Umbilical cord (tissue), 2 donors: ENCODE measurements around the gene AIG1. TPM values are rescaled to one million over a fixed set of nuclear protein-coding genes. Genes with fewer than 3 reads are reported as not detected.
"Not testable (repeated sequence)": the region's sequence is repeated elsewhere in the genome, so short reads cannot be mapped to it uniquely, and the experiment has no call there.

Experiments
- DNase-seq: peaks from one replicate; pipeline ENCODE4 v3.0.0-alpha.2; 2015; ENCODE audit warnings: low spot score
- total RNA-seq: library from RNA; depleted of rRNA; stranded (reverse); fragments of >200 nt; gene quantifications from one replicate; pipeline ENCODE4 v1.2.3, GENCODE V29; 2014; ENCODE audit warnings: low replicate concordance; ENCODE audit not compliant: insufficient read depth

AIG1 gene
- total RNA-seq, 1 donor from 2014 or later, result 14.2 TPM

DNA sequence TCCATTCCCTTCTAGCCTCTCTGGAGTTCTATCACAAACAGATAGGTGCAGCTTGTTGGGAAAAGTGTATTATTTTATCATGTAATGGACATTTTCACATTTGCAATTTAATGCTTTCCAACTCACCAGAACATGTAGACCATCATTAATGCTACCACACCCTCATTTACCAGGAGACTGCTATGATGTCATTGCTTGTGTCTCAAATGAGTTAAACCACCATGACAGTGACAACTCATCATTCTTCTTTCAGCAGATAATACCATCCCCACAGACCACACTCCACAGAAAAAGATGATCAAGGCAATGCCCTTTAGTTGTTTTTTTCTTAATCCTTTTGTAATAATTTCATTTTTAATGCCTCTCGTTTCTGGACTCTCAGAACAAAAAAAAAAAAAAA lies 168.7 kb downstream of the AIG1 start:
- DNase-seq, result no peak

DNA sequence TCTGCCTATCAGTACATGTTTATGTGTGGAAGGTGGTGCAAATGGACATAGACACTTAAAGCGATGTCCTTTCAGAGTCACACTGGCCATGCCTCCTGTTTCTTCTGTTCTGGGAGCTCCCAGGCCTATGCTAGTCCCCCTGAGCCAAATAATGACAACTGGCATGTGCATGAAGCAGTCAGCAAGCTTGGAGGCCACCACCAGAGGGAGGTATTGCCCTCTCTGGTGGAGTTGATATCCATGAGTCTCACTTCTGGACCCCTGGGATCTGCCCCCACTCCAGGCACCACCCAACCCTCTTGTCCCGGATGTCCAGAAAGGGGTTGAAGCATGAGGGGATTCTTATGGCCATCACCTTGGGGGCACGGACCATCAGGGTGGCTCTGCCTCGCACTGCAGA lies 172.2 kb downstream of the AIG1 start:
- no peak for DNase-seq

DNA sequence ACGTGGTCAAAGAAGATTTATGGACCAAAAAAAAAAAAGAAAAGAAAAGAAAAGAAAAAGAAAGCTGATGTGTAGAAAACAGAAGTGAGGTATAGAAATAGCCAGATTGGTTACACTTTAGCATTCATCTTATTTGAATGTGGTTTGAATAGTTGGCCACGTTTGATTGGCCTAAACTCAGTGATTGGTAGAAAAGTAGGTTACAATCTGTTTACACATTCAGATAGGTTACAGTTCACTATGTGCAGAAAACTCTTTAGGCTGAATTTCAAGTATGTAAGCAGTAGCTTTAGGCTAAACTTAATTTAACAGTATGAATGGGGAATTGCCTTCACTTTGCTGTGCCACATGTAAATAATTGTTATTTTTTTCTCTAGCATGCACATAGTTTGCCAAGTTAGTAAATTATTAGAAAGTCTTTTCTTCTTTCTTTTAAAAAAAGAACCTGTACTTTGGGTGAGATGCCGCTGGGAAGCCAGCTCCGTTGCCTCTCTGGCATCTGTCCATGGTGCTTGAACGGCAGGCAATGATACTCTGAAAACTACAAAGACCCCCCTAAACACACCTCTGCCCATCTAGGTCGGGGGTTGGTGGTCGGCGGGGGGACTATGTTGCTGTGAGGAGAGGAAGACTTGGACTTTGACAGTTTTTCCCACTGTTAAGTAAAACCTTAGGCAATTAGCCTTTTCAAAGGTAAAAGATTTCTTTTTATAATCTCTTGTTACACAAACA lies 173.0 kb downstream of the AIG1 start:
- no peak for DNase-seq

DNA sequence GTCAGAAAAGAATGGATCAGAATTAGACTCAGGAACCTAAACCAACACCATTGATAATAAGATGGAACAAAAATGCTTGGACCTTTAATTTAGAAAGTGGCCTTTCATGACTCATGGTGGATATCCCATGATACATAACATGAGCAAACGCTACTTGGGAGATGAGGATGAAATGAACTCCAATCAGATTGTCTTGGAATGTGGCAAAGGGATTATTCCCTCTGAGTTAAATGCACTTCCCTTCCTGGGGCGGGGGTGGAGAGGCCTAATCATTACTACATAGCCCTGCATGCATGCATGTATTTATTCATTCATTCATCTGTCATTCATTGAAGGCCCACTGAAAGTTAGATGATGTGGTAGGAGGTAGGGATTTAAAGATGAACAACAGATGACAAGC lies 174.0 kb downstream of the AIG1 start:
- DNase-seq, result no peak

DNA sequence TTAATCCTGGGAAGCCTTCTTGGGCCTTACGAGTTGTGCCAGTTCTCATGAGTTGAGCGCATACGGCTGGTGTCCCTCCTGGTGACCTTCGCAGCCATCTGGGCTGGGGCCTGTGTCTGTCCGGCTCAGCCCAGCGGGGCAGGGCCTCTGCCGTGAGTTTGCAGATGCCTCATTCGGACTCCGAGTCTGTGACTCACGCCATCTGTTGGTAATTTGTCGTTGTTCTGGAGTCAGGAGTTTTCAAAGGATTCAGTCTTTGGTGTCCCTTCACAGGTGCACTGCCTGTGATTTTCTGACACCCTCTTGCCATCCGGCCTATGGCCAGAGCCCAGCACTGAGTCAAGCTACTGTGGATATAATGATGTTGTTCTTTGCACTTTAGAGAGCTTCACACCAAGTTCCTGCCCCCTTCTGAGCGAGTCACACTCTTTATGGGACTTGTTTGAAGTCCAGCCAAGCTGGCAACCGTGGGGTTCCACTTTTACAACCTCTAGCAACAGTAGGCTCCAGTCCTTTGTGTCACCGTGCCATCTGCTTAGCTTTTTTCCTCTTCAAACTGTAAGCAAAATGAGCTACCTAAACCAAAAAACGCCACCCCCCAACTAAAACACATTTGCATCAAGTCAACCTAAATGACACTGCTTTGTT lies 175.6 kb downstream of the AIG1 start:
- no peak for DNase-seq

DNA sequence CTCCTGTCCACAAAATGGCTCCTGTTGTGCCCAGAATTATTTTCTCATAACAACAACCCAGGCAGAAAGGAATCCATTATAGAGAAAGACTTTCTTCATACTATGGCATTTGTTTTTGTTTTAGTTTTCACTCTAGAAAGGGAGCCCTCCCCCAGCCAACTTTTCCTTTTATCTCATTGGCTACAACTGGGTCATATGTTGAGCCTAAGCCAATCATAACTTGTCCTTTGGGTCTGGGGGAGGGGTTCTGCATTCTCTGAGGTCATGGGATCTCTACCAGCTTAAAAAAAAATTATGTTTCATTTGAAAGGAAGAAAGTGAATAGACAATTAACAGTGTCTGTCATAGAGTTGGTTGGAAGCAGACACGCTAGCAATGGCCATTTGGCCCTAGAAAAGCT lies 177.6 kb downstream of the AIG1 start:
- DNase-seq, result no peak

DNA sequence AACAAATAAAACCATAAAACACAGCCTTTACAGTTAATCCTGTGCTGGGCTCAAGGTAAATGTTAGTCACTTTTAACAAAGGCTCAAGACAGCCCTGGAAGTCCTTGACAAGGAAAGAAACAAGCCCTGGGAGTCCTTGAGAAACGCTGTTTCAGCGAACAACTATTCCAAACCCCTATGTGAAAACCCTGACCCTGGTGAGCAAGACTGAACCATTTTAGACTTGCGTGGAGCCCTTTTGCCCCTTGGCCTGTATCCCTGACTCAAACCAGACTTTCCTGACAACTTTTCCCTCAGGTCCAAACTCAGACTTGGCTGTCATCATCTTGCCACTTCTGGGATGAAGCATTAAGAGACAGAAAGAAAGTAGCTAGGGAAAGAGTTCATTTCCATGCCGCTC lies 180.4 kb downstream of the AIG1 start:
- no peak for DNase-seq

DNA sequence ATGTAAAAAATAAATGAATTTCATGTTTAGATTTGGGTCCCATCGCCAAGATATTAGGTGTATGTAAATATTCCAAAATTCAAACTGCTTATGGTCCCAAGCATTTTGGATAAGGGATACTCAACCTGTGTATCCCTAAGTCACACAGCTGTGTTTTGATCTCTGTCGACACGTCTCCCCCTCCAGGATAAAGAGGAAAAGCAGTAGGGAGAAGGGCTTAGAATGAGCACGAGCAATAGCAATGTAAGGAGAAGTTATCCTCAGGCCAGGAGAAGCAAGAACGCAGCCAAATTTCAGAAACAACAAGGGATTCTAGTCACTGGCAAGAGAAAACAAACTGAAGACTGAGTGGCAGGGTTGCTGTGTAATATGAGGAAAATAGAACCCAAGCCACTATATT lies 181.2 kb downstream of the AIG1 start:
- DNase-seq, result no peak

DNA sequence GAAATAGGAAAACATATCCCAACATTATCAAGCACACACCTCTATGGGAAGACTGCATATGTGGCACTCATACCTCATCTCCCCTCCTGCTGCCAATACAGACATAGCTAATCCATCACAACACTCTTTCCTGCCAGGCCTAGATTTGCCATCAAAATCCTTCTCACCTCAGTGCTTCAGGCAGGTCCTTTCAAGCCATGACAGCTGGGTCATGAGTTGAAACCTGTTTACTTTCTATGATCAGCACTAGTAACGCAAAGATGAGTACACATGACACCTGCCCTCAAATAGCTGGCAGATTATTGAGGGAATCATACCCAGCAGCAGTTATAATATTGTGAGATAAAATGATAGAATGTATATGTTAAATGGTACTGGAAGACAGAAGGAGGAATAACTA lies 183.1 kb downstream of the AIG1 start:
- no peak for DNase-seq

DNA sequence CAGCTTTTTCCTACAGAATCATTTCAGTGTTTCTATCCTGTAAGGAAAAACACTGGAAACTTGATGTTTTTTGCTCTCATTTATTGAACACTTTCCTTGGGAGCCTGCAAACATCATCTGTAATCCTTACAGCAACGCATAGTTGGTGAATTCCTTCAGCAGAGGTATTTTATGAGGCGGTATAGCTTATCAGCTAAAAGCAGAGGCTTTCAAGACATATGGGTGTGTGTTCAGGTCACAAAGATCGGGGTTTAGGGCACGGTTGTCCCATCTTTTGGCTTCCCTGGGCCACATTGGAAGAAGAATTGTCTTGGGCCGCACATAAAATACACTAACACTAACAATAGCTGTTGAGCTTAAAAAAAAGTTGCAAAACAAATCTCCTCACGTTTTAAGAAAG lies 185.0 kb downstream of the AIG1 start:
- DNase-seq, result no peak

DNA sequence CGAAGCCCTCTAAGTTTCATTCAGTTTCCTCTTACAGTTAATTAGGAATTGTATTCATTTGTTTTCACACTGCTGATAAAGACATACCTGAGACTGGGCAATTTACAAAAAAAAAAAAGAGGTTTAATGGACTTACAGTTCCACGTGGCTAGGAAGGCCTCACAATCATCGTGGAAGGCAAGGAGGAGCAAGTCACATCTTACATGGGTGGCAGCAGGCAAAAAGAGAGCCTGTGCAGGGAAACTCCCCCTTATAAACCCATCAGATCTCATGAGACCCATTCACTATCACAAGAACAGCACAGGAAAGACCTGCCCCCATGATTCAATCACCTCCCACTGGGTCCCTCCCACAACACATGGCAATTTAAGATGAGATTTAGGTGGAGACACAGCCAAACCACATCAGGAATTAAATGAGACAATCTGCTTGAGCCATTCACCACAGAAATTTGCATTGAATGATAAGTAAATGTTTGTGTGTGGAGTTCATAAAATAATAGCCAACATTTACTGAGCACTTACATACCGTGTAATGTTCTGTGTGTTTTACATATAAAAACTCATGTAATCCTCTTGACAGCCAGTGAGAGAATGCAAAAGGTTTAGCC lies 185.6 kb downstream of the AIG1 start:
- not testable (repeated sequence) for DNase-seq

DNA sequence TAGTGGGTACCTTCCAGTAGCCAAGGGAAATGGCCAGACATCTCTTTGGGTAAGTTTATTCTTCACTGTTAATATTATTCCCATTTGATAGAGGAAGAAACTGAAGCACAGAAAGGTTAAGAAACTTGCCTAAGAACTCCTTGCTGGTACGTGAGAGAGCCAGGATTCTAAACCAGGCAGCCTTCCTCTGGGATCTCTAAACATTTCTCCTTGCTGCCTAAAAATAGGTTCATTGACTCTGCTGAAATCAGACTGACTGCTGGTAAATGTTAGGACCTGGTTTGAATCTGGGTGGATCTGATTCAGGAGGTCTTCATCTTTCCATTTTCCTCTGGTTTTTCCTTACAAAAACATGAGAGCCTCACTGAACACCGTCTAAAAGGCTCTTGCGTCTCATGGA lies 186.9 kb downstream of the AIG1 start:
- DNase-seq, result no peak

DNA sequence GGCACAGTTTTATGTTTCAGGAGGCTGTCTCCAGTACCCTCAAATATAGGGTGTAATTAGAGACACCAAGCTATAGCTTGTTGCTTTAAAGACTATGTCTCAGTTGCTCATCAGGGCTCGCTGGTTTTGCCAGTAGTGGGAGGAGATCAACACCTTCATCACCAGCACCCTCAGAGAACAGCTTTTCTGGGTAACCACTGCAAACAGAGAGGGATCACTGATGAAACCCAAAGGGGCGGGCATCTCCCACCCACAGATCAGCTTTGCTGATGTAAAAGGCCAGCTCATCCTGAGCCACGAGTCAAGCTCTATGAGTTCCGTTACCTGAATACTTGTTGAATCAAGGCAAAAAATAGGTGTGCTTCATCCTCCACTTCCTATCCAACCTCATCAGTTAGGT lies 187.7 kb downstream of the AIG1 start:
- no peak for DNase-seq

DNA sequence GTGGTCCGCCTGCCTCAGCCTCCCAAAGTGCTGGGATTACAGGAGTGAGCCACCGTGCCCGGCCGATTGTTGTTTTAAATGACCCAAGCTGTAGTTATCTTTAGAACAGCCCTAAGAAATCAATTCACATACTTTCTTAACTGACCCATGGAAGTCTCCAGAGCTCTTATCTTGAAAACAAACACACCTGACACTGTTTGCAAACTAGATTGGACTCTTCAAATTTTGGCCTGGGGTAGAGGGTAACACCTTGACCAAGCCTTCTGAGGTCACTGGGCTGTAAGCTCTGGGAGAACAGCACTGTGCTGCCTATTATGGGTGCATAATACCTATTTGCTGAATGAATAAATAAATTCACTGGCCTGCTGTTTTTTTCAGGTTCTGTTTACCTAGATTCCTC lies 190.6 kb downstream of the AIG1 start:
- no peak for DNase-seq

DNA sequence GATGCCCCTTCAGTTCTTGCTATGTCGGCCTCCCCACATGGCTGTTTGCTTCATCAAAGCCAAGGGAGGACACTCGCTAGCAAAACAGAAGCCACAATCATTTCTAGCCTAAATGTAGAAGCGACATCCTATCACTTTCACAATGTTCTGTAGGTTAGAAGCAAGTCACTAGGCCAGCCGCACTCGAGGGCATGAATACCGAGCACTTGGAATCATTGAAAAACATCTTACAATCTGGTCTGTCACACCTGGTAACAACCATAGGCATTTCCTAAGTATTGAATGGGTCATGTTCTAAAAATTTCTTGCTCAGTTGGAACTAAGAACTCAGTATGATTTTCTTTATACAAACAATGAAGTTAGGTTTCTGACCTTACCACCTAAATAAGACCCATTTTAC lies 192.3 kb downstream of the AIG1 start:
- no peak for DNase-seq

DNA sequence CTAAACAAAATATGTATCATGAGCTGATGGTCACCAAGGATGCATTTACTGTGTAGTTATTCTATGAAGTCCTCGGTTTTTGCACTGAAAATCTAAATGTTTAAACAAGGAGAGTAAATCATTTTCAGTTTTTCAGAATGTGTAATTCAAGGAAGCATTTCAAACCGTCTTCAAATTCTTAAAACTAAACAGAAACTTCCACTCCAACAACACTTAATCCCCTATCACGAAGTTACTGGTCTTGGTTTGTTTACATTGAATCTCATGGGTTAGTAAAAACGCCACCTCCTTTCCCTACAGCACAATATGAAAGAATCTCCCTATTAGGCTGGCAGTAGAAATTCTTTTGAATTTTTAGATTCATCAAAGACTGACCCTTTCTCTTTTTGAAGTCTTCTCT lies 192.9 kb downstream of the AIG1 start:
- no peak for DNase-seq

DNA sequence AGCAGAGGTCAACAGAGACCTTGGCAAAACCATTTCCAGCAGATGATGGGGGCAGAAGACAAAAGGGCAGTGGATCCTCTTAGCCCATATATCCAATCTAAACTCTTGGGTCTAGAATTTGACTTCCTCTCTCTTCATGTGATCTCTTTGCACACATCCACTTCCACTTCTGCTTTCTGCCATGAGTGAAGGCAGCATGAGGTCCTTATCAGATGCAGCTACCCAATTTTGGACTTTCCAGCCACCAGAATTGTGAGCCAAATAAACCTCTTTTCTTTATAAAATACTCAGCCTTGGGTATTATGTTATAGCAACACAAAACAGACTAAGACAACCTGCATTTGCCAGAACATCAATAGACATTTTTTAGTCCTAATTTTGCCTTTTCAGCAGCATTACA lies 198.3 kb downstream of the AIG1 start:
- no peak for DNase-seq

DNA sequence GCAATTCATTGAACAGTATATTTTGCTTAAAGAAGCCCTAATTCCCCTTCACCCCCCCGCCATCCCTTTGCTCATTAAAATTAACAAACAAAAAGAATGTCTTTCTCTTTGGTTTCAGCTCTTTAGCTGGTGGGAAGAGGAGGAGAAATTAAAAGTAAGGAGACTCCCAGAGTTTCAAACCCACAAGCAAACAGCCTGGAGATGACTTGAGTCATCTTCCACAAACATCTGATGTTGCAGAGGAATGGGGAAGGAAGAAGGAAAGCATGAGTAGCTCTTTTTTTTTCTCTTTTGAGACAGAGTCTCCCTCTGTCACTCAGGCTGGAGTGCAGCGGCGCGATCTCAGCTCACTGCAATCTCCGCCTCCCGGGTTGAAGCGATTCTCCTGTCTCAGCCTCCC lies 200.2 kb downstream of the AIG1 start:
- DNase-seq, result no peak

DNA sequence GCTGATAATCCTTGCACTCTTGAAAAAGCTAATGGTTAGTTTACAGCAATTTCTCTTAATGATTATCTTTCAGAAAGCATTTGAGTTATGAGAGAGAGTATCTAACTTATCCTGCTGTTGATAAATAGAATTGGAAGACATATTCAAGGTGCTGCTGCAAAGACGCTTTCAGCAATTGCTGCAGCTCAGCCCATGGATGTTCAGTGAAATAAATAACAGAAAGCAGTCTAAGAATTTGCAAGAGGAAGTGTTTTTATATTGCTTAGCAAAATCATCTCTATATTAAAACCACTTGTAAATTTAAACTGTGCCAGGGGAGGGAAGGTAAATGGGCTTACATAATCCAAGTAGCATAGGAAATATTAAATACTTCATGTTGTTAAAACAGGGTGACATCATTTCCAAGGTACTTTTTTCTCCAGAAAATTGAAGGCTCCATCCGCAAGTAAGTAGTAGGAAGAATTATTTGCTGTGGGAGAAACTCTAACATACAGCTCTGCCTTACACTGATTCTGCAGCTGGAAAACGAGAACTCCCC lies 201.3 kb downstream of the AIG1 start:
- DNase-seq, result no peak

DNA sequence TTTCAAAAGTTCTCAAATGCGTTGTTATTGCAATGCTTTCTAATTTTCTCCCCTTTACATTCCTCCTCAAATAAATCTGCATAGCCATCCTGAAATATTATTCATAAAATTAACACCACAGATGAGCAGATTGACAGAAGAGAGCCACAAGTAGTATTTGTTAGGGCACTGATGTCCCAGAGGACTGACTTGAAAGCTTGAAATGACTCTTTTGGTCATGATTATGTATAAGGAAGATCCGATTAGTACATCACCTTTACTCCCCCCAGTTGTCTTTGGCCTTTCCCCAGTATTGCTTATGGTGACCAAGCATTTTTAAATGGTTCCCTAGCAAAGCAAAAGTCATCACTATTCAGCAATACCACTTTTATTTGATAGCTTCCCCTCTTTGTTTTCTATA lies 202.2 kb downstream of the AIG1 start:
- no peak for DNase-seq

DNA sequence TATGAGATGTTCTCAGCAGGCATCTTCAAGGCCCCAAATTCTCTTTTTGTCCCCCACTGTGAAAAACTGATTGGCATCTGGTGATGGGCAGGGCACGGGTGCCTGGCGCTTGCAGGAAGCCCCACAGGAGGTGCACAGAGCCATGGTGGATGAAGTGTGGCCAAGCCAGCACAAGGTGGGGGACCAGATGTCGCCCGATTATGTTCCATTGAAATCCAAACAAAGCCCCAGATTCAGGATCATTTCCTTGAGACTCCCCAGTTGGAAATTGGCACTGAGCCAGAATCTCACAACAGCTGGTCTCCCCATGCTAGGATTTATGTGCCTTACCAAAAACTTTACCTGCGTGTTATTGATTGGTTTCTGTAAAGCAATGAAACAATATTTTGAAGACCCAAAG lies 203.7 kb downstream of the AIG1 start:
- no peak for DNase-seq

DNA sequence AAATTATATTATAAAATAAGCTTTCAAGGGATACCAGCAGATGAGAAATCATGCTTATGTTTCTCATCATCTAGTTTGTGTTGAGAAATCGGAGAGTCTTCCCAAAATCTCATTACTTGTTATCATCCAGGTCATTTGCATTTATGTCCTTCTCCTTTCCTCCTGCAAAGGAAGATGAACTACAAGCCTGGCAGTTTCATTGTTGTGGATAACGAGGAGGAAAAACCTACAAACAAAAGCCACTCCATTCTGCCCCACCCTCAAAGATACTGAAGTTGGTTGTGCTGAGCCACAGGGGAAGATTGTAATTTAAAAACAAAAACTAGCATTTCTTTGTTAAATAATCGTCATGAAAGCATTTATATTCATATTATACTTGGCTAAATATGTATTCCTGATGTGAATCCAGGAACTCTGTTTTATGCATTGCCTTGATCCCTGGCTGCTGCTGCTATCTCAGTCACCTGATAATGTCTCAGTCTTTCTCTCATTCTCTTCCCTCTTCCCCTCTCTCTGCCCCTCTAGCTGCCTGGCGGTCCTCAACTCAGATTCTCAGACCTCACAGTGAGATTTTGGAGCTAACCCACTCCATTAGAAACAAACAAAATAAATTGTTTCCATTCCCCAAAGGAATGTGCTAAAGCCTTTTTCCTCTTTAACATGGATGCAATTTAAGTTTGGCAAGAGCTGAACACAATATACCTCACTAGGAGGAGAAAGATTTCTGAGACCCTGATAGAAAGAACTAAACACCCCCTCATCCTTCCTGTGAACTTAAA lies 204.5 kb downstream of the AIG1 start:
- DNase-seq, result no peak
